Activated CD4-positive, alpha-beta T cell treated with anti-CD3 and anti-CD28 coated beads for 48 hours (primary cell): Measurements from ENCODE around the gene PRDX6.
A peak's percentile ranks its signal among the peaks of the same experiment; 100 is the strongest.
"Not testable (repeated sequence)": the region's sequence is repeated elsewhere in the genome, so short reads cannot be mapped to it uniquely, and the experiment has no call there.

Experiments
- DNase-seq: peaks from one replicate; pipeline ENCODE4 v3.0.0-alpha.2; 2020

The PRDX6 gene

GRCh38 chr1:173477286-173478093 is at the start of gene PRDX6:
Gene PRDX6, plus strand, starts transcription at chr1:173477335. Its CDS starts 63 bp downstream, at chr1:173477398.
- DNase-seq: peak; percentile 86

DNA sequence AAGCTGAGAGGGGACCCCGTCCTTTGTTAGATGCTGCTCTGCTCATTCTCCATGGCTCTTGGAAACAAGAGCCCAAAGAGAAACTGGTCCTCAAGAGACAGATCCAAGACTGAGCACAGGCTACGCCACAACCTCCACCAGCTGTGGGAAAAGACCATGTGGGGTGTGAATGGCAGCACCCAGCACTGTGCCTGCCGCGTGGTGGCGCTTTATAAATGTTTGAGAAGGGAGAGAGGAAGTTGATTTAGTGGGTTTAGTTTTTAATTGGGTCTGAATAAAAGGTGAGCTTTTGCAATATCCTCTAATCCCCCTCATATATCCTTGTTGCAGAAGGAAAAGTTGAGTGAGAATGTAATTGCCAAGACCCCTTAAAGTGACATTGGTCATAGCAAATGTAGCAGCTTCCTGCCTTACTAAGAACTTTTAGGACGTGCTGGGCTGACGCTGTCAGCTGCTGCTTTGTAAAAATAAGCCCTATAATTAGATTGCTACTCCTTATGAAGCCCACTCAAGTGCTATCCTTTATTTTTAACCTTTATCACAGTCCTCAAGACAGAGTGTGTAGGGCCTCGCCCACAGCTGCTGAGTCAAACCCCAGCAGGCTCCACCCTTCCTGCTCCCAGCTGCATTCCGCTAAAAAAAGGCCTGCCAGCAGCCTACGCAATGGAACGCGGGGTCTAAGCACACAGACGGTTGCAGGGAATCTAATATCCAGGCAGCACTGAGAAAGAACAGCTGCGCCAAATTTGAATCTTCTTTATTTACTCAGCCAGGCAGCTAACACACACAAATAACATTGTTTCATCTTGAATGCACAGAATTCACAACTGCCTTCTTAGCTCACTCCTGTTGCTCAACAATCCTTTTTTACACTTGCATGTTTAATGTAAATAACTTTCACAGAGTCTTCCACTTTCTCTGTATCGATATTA is 47.4 kb upstream of the PRDX6 start:
- peak; percentile 77 for DNase-seq

GRCh38 chr1:173430677-173431303 is 46.3 kb upstream of the PRDX6 start:
- DNase-seq: no peak

GRCh38 chr1:173431304-173432045 is 45.7 kb upstream of the PRDX6 start:
- peak; percentile 94 for DNase-seq

GRCh38 chr1:173432331-173432730 is 44.8 kb upstream of the PRDX6 start:
- DNase-seq: no peak

- no peak for DNase-seq
Measured at GRCh38 chr1:173433751-173434326, 43.3 kb upstream of the PRDX6 start.

- DNase-seq: no peak
Measured at GRCh38 chr1:173436841-173437428, 40.2 kb upstream of the PRDX6 start.

DNA sequence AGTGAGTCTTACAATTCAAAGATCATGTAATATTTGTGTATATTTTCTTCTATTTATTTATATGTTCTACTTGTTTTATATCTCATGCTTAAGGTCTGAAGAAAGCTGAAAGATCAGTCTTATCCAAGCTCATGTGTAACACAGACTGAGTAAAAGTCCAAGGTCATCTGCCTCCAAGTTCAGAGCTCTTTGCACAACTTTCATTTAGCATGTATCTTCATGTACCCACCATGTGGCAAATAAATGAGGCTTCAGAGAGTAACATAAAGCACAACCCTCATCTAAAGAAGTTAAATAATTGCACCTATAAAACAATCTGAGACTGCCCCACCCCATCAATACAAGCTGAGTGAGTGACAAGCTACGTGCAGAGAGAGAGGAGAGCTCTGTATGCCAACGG is 38.5 kb upstream of the PRDX6 start:
- DNase-seq: no peak

GRCh38 chr1:173440430-173440829 is 36.7 kb upstream of the PRDX6 start:
- no peak for DNase-seq

DNA sequence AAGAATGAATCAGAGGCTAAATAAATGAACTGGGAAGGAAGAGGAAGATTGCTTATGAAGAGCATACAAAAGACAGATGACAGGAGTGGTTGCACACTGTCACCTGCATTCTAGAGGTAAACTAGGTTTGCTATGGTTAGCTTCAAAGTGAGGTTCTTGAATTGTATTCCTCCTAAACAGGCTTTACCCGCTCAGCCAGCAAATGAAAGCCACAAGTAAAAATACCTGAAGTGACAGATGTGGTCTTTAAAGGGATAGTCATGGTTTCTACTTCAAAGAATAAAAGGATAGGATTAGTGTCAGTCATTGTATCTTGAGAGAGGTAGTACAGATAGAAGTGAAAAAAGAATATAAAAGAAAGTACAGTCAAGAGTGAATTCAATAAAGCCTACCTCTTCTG is 32.4 kb upstream of the PRDX6 start:
- no peak for DNase-seq

- no peak for DNase-seq
Measured at GRCh38 chr1:173445164-173445563, 32.0 kb upstream of the PRDX6 start.

DNA sequence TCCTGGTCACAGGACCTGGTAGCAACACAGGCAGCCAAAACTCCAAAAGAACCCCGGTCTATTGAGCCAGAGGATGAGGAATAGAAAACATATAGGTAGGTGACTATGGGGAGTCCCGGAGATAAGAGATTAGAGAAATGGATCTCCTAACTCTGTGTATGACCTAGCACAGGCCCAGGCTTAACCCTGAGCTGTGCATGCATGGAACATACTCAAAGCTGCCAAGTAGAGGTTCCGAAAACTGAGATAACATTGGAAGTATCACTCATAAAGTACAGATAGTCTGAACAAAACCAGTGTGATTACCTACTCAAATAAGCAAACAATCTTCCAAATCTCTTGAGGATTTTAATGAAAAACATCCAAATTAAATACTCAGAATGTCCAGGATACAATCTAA is 31.5 kb upstream of the PRDX6 start:
- no peak for DNase-seq

- DNase-seq: no peak
Measured at GRCh38 chr1:173447224-173447623, 29.9 kb upstream of the PRDX6 start.

DNA sequence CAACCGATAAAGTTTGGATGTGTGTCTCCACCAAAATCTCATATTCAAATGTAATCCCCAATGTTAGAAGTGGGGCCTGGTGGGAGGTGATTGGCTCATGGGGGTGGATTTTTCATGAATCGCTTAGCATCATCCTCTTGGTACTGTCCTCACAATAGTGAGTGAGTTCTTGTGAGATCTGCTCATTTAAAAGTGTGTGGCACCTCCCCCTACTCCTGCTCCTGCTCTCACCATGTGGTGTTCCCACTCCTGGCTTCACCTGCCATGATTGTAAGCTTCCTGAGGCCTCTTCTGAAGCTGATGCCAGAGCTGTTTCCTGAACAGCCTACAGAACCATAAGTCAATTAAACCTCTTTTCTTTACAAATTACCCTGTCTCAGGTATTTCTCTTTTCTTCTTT is 28.2 kb upstream of the PRDX6 start:
- DNase-seq: no peak

DNA sequence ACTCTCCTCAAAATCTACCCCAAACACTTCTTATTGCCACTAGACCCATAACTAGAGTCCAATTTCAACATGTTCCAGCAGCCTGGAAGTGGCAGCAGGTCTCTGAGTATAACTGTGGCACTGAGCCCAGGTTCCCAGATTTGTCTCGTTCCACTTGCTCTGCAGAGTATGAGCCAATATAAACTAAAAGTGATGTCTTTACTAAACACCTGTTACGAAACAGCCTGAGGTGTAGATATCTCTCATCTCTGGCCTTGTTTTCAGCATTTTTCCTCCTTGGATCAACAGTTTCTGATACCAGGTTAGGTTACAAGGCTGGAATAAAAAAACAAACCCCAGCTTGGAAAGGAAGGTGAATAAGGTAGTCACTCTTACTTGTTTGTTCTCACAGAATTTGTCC is 25.2 kb upstream of the PRDX6 start:
- DNase-seq: no peak

GRCh38 chr1:173453982-173454381 is 23.2 kb upstream of the PRDX6 start:
- DNase-seq: no peak

GRCh38 chr1:173454966-173455524 is 22.1 kb upstream of the PRDX6 start:
- no peak for DNase-seq

DNA sequence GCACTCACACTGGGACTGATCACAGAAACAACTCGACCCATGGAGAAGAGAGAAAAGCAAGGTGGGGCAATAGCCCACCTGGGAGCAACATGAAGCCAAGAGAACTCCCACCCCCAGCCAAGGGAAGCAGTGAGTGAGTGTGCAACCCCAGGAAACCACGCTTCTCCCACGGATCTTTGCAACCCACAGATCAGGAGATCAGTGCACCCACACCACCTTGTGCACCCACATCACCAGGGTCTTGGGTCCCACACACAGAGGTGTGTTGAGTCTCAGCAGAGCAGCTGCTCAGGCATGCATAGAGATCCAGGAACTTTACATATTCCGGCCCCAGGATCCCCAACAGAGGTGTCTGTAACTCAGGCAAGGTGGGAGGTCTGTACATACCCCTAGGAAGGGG is 17.2 kb upstream of the PRDX6 start:
- DNase-seq: no peak

DNA sequence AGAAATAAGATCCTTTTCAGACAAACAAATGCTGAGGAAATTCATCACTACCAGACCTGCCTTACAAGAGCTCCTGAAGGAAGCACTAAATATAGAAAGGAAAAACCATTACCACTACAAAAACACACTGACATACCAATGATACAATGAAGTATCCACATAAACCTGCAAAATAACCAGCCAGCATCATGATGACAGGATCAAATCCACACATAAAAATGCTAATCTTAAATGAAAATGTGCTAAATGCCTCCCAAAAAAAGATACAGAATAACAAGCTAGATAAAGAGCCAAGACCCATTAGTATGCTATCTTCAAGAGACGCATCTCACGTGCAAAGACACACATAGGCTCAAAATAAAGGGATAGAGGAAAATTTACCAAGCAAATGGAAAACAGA is 14.5 kb upstream of the PRDX6 start:
- DNase-seq: not testable (repeated sequence)

DNA sequence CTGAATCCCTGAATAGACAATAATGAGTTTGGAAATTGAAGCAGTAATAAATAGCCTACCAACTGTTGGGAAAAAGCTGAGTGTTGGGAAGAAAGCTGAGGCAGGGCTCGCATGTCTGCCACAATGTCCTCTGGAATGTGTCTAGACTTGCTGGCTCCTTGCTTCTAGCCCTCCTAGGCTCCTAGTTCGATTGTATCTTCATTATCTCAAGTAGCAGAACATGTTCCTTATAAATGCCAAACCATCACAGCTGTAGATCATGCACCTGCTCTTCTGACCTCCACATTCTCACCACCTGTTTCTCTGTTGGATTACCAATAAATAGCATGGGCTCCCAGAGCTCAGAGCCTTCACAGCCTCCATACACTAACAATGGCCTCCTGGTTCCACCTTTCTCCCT is 12.9 kb upstream of the PRDX6 start:
- DNase-seq: not testable (repeated sequence)

GRCh38 chr1:173467426-173467825 is 9.7 kb upstream of the PRDX6 start:
- no peak for DNase-seq

DNA sequence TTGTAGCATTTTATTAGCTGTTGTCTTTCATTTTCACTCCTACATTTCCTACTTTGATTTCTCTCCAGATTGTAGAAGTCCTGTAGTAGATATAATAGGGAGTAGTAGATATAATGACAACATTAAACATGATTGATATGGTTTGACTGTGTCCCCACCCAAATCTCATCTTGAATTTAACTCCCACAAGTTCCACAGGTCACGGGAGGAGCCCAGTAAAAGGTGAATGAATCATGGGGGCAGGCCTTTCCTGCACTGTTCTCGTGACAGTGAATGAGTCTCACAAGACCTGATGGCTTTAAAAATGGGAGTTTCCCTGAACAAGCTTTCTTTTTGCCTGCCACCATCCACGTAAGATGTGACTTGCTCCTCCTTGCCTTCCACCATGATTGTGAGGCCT is 7.5 kb upstream of the PRDX6 start:
- DNase-seq: no peak
